SK-N-MC (cell line): Measurements from ENCODE around the gene GLI3.

Experiments
- EZH2 ChIP-seq: fragments of 200-600 bp; sonication (generic); IDR thresholded peaks from one replicate; pipeline ENCODE4 v1.6.1; 2017; ENCODE audit warnings: antibody characterized with exemption
- POLR2AphosphoS5 ChIP-seq: IDR thresholded peaks from 2 replicates; pipeline ENCODE4 v1.6.1; 2012; ENCODE audit warnings: mild to moderate bottlenecking, low read depth, low read length, borderline replicate concordance

- TF ChIP-seq EZH2 = no peak
- no peak for TF ChIP-seq POLR2AphosphoS5
Measured at GRCh38 chr7:42057331-42057730, 179.7 kb downstream of the GLI3 start.
